Transverse colon (tissue), 3 donors: ENCODE data around the gene INPP4B.

Source experiments
- POLR2A ChIP-seq: fragments of 450-650 bp; IDR thresholded peaks from one replicate; pipeline ENCODE4 v1.6.1; 2016; ENCODE audit warnings: antibody characterized with exemption, mild to moderate bottlenecking, moderate library complexity
- TF ChIP-seq, protein P1 (sequence below), 5 experiments: fragments of 200-600 bp in 3 of 5; fragments of 450-650 bp in 2 of 5; sonication (generic) in 3 of 5; IDR thresholded peaks; 1 replicate in 2 of 5; 2 replicates in 3 of 5; pipeline ENCODE4 v1.5.1; 2016 to 2017; ENCODE audit warnings: antibody characterized with exemption in 5 of 5, inconsistent platforms in 3 of 5, mild to moderate bottlenecking in 2 of 5, moderate library complexity in 1 of 5

DNA sequence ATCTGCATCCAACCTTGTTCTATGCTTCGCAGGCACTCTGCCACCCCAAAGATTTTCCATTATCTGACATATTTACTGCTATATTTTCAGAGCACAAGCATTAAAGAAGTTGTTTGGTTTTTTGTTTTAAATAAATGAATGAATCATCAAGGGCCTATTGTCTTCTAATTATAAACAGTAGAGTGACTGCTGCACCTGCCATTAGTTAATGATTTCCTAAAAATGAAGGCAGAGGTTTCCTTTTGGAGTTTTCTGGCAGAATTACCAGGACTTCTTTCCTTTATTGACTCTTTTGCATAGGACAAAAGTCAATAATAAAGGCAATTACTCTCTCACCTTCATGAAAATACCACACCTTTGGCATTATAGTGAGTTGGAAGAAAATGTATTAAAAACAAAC lies 238.1 kb downstream of the INPP4B start:
- no peak for TF ChIP-seq POLR2A
- TF ChIP-seq, protein P1, sequence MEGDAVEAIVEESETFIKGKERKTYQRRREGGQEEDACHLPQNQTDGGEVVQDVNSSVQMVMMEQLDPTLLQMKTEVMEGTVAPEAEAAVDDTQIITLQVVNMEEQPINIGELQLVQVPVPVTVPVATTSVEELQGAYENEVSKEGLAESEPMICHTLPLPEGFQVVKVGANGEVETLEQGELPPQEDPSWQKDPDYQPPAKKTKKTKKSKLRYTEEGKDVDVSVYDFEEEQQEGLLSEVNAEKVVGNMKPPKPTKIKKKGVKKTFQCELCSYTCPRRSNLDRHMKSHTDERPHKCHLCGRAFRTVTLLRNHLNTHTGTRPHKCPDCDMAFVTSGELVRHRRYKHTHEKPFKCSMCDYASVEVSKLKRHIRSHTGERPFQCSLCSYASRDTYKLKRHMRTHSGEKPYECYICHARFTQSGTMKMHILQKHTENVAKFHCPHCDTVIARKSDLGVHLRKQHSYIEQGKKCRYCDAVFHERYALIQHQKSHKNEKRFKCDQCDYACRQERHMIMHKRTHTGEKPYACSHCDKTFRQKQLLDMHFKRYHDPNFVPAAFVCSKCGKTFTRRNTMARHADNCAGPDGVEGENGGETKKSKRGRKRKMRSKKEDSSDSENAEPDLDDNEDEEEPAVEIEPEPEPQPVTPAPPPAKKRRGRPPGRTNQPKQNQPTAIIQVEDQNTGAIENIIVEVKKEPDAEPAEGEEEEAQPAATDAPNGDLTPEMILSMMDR (IDR thresholded peaks at IDR 0.05): no peak
